Muscle layer of duodenum (tissue), 2 donors: ENCODE data around the gene PALM.
A peak's percentile ranks its signal among the peaks of the same experiment; 100 is the strongest.
"Not testable (repeated sequence)": the region's sequence is repeated elsewhere in the genome, so short reads cannot be mapped to it uniquely, and the experiment has no call there.

Experiments used
- H3K27ac ChIP-seq: one replicate; pipeline ENCODE4 v1.7.0; 2013; ENCODE audit warnings: mild to moderate bottlenecking, low read length
- H3K27me3 ChIP-seq: one replicate; pipeline ENCODE4 v1.7.0; 2013; ENCODE audit warnings: low read depth, mild to moderate bottlenecking, control low read depth, low read length
- H3K36me3 ChIP-seq, 2 donors: one replicate each; pipeline ENCODE4 v1.7.0; 2013; ENCODE audit warnings: low read length in 2 of 2, control low read depth in 1 of 2, mild to moderate bottlenecking in 1 of 2; ENCODE audit not compliant: insufficient read depth in 2 of 2, control insufficient read depth in 1 of 2
- H3K4me1 ChIP-seq, 2 donors: one replicate each; pipeline ENCODE4 v1.7.0; 2013; ENCODE audit warnings: low read length in 2 of 2, mild to moderate bottlenecking in 2 of 2, control low read depth in 1 of 2, moderate library complexity in 1 of 2; ENCODE audit not compliant: insufficient read depth in 2 of 2, control insufficient read depth in 1 of 2
- H3K4me3 ChIP-seq, 2 donors: one replicate each; pipeline ENCODE4 v1.7.0; 2013; ENCODE audit warnings: low read length in 2 of 2, low read depth in 1 of 2, mild to moderate bottlenecking in 1 of 2
- H3K9me3 ChIP-seq, 2 donors: one replicate each; pipeline ENCODE4 v1.7.0; 2013; ENCODE audit warnings: low read length in 2 of 2, control low read depth in 1 of 2, mild to moderate bottlenecking in 1 of 2; ENCODE audit not compliant: control insufficient read depth in 1 of 2
- donor health status: healthy.

The PALM gene

GRCh38 chr19:708154-709143, at the start of gene PALM:
TSS of gene PALM (plus strand) at chr19:708935. CDS start at chr19:709147, 212 bp downstream.
- Histone ChIP-seq H3K4me3 (peak within 1 kb of the TSS in 1 of 2 donors; percentile 74), H3K9me3 (peaks cover 0 to 3% of the 10 kb centered on the region in 2 donors), H3K27me3 (no peaks in the 10 kb centered on the region), H3K4me1 (peaks cover 0 to 17% of the 10 kb centered on the region in 2 donors), H3K36me3 (no peaks in the 10 kb centered on the region), H3K27ac (no peak within 1 kb of the TSS)

DNA sequence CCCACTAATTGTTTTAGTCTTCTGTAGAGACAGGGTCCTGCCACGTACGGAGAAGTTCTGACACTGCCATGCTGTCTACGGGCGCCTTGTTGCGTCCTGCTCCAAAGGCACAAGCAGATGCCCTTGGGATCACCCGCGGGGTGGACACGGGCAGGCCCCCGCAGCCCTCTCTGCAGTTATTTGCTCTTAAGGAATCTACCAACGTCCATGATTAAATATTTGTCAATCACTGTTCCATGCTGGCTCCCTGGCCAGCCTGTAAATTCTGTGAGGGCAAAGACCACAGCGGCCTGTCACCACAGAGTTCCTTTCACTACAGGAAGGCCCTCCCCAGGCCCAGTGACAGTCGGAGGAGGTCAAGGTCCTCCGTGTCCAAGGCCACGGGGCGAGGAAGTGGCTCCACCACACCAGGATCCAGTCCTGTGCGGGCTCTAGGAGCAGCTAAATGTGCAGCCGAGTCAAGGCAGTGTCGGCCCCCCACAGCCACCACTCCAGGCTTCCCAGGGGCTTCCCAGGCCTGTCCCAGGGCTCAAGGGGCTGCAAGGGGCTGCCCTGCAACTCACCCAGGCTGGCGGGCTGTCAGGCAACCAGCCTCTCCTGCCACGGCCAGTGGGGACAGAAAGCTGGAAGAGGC, 47.8 kb upstream of the PALM start:
- no peaks in the 10 kb centered on the region for H3K27me3 ChIP-seq
- H3K27ac ChIP-seq, result peak overlapping the region; percentile 63
- peaks cover 7 to 65% of the 10 kb centered on the region in 2 donors for H3K4me1 ChIP-seq

GRCh38 chr19:661427-662196, 47.1 kb upstream of the PALM start:
- peak overlapping the region; percentile 63 for H3K27ac ChIP-seq
- peaks cover 0 to 5% of the 10 kb centered on the region in 2 donors for H3K36me3 ChIP-seq
- H3K4me3 ChIP-seq, result peak overlapping the region; percentile 64 to 96

More for the DNA sequence above, 47.8 kb upstream of the PALM start:
- Histone ChIP-seq H3K4me3 (peak overlapping the region; percentile 64 to 96), H3K36me3 (peaks cover 0 to 5% of the 10 kb centered on the region in 2 donors), H3K9me3 (no peaks in the 10 kb centered on the region)

GRCh38 chr19:662207-662961, 46.4 kb upstream of the PALM start:
- Histone ChIP-seq H3K9me3 (no peaks in the 10 kb centered on the region), H3K27me3 (no peaks in the 10 kb centered on the region), H3K27ac (peak overlapping the region; percentile 63), H3K4me3 (peak overlapping the region; percentile 64 to 96), H3K36me3 (peaks cover 0 to 3% of the 10 kb centered on the region in 2 donors), H3K4me1 (peaks cover 7 to 62% of the 10 kb centered on the region in 2 donors)

More at GRCh38 chr19:661427-662196, 47.1 kb upstream of the PALM start:
- Histone ChIP-seq H3K9me3 (no peaks in the 10 kb centered on the region), H3K27me3 (no peaks in the 10 kb centered on the region), H3K4me1 (peaks cover 7 to 65% of the 10 kb centered on the region in 2 donors)

DNA sequence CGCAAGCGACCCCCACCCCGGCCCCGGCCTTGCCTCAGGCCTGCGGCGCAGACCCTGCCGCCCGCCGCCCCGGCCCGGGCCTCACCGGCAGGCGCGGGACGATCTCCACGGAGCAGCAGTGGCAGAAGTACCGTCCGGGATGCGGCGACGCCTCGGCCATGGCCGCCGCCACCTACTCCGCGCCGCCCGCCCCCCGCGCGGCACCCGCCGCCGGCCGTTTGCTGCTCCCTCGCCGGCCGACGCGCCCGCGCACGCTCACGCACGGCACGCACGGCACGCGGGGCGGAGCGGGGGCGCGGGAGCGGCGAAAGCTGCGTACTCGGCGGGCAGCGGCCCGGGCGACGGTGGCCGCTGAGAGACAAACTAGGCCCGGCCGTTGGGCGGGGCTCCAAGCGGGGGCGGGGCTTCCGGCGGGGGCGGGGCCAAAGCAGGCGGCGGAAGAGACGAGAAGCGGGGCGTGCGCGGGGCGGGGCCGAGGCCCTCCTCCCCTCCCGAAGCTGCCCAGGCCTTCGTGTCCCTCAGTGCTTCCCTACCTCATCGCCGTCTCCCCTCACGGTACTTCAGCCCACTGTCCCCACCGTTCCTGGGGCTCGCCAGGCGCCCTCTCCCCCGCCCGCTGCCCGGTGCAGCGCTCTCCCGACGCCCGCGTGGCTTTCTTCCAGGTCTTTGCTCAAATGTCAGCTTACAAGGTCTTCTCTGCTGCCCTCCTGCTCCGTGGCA, 45.6 kb upstream of the PALM start, which contains the start of gene RNF126:
RNF126 (minus strand) TSS at position 253 of the 720 bp plus-strand sequence; CDS start at position 160, 93 bp downstream.
- H3K27ac ChIP-seq, result peak within 1 kb of the TSS; percentile 80
- no peaks in the 10 kb centered on the region for H3K9me3 ChIP-seq
- peaks cover 7 to 55% of the 10 kb centered on the region in 2 donors for H3K4me1 ChIP-seq
- H3K4me3 ChIP-seq, result peak within 1 kb of the TSS; percentile 64 to 96
- no peaks in the 10 kb centered on the region for H3K36me3 ChIP-seq
- no peaks in the 10 kb centered on the region for H3K27me3 ChIP-seq

GRCh38 chr19:663682-664117, 45.0 kb upstream of the PALM start:
- H3K27ac ChIP-seq, result peak overlapping the region; percentile 80
- H3K36me3 ChIP-seq, result no peaks in the 10 kb centered on the region
- H3K4me1 ChIP-seq, result peaks cover 7 to 51% of the 10 kb centered on the region in 2 donors
- H3K4me3 ChIP-seq, result peak overlapping the region; percentile 55 to 72
- no peaks in the 10 kb centered on the region for H3K9me3 ChIP-seq
- no peaks in the 10 kb centered on the region for H3K27me3 ChIP-seq

DNA sequence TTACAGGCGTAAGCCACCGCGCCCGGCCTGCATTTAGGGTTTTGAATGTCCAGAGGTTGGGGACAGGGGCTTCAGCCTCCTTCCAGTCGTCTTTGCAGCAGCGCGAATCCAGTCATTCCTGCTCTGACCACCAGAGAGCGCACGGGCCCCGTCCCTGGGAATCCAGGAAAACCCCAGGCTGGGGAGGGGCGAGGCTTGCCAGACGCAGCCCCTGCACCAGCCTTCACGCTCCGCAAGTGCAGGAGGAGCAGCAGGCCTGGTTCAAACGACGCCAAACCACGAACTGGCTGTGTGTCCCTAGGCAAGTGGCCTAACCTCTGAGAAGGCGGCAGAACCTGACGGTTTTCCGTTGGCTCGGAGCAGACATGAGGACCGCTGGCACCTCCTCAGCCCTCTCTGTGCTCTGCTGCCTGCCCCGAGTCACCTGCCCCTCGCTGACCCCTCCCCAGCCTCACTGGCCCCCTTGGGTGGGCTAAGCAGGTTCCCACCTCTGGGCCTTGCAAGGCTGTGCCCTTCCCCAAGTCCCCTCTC, 43.8 kb upstream of the PALM start:
- Histone ChIP-seq H3K36me3 (no peaks in the 10 kb centered on the region), H3K9me3 (no peaks in the 10 kb centered on the region), H3K27me3 (no peaks in the 10 kb centered on the region), H3K4me1 (peaks cover 7 to 40% of the 10 kb centered on the region in 2 donors), H3K27ac (no peak overlapping the region), H3K4me3 (peak overlapping the region in 1 of 2 donors; percentile 48)

DNA sequence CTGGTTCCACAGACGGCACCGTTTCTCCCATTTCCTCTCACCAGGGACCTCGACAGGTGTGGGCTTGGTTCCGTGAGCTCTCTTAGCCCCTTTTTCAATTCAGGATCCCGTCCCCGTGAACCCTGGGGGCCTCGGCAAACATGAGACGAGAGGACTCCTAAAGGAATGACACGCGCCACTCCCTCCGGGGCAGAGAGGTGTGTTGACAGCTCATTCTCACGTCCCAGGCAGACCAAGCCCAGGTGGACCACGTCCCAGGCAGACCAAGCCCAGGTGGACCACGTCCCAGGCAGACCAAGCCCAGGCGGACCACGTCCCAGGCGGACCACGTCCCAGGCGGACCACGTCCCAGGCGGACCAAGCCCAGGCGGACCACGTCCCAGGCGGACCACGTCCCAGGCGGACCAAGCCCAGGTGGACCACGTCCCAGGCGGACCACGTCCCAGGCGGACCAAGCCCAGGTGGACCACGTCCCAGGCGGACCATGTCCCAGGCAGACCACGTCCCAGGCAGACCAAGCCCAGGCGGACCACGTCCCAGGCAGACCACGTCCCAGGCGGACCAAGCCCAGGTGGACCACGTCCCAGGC, 41.7 kb upstream of the PALM start:
- not testable (repeated sequence) for H3K9me3 ChIP-seq, H3K36me3 ChIP-seq, H3K27ac ChIP-seq, H3K27me3 ChIP-seq, H3K4me3 ChIP-seq
- H3K4me1 ChIP-seq, result peaks cover 7 to 19% of the 10 kb centered on the region in 2 donors

DNA sequence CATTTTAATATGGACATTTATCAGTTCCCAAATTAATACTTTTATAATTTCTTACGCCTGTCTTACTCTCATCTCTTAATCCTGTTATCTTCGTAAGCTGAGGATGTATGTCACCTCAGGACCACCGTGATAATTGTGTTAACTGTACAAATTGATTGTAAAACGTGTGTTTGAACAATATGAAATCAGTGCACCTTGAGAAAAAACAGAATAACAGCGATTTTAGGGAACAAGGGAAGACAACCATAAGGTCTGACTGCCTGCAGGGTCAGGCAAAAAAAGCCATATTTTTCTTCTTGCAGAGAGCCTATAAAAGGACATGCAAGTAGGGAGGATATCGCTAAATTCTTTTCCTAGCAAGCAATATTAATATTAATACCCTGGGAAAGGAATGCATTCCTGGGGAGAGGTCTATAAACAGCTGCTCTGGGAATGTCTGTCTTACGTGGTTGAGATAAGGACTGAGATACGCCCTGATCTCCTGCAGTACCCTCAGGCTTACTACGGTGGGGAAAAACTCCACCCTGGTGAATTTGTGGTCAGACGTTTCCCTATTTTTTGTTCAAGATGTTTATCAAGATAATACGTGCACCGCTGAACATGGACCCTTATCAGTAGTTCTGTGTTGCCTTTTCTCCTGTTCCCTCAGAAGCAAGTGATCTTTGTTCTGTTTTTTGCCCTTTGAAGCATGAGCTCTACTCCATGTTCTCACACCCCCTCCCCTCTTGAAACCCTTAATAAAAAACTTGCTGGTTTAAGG, 39.9 kb upstream of the PALM start:
- not testable (repeated sequence) for H3K27ac ChIP-seq, H3K9me3 ChIP-seq, H3K27me3 ChIP-seq, H3K36me3 ChIP-seq, H3K4me3 ChIP-seq
- H3K4me1 ChIP-seq, result peaks cover 3 to 13% of the 10 kb centered on the region in 2 donors
